BLaER1 treated with 17β-estradiol and CSF1 and Interleukin-3, amounts not matched to agents 10 nM and 100 nM (cell line): ENCODE data around the gene WDR27.

Experiments
- H3K27ac ChIP-seq, 11 experiments: shearing (Covaris generic); formaldehyde crosslinking; 2 replicates each; pipeline ENCODE4 v1.8.1; 2022
- H3K27me3 ChIP-seq, 11 experiments: shearing (Covaris generic); formaldehyde crosslinking; 2 replicates each; pipeline ENCODE4 v1.8.1; 2022
- H3K36me3 ChIP-seq, 11 experiments: shearing (Covaris generic); formaldehyde crosslinking; 2 replicates each; pipeline ENCODE4 v1.8.1; 2022
- H3K4me1 ChIP-seq, 10 experiments: shearing (Covaris generic); formaldehyde crosslinking; 2 replicates each; pipeline ENCODE4 v1.8.1; 2022
- H3K4me2 ChIP-seq, 11 experiments: shearing (Covaris generic); formaldehyde crosslinking; 2 replicates each; pipeline ENCODE4 v1.8.1; 2022
- H3K4me3 ChIP-seq, 10 experiments: shearing (Covaris generic); formaldehyde crosslinking; 2 replicates each; pipeline ENCODE4 v1.8.1; 2022
- H3K9ac ChIP-seq, 11 experiments: shearing (Covaris generic); formaldehyde crosslinking; 2 replicates each; pipeline ENCODE4 v1.8.1; 2022
- H3K9me3 ChIP-seq, 11 experiments: shearing (Covaris generic); formaldehyde crosslinking; replicated peaks in 1 of 11; 2 replicates each; pipeline ENCODE4 v1.8.1; 2022
- H4K20me1 ChIP-seq, 11 experiments: shearing (Covaris generic); formaldehyde crosslinking; 2 replicates each; pipeline ENCODE4 v1.8.1; 2022
- Cebpa-rat ChIP-seq, 11 experiments: shearing (Covaris generic); IDR thresholded peaks; 2 replicates each; pipeline ENCODE4 v1.8.1; 2022

Gene WDR27

DNA sequence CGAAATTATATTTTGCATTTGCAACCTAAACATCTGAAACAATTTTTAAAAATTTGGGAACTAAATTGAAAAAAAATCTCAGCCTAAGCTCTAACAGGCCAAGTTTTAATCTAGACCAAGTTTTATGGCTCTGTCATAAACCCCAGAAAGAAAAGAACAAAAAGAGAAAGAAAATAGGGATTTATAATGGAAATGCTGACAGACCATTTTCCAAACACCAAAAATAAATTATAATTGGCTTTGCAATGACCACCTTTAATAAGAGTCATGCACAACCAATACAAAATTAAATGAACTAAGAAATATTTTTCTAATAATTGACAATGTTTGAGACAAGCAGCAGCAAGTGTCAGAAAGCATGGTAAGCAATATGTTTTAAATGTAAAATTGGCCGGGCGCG, 72.6 kb downstream of the WDR27 start:
- TF ChIP-seq Cebpa-rat (IDR thresholded peaks at IDR 0.05) = no peak
- H3K9me3 ChIP-seq = no peaks in the 10 kb centered on the region
- H3K4me1 ChIP-seq = no peaks in the 10 kb centered on the region
- H3K27ac ChIP-seq = no peak overlapping the region
- H3K36me3 ChIP-seq = peaks cover 22 to 46% (median 26%) of the 10 kb centered on the region in 11 experiments; a peak in 17 of 22 replicates
- no peaks in the 10 kb centered on the region for H3K27me3 ChIP-seq
- no peak overlapping the region for H3K4me2 ChIP-seq
- H4K20me1 ChIP-seq = no peaks in the 10 kb centered on the region
- no peak overlapping the region for H3K4me3 ChIP-seq
- H3K9ac ChIP-seq = no peak overlapping the region

DNA sequence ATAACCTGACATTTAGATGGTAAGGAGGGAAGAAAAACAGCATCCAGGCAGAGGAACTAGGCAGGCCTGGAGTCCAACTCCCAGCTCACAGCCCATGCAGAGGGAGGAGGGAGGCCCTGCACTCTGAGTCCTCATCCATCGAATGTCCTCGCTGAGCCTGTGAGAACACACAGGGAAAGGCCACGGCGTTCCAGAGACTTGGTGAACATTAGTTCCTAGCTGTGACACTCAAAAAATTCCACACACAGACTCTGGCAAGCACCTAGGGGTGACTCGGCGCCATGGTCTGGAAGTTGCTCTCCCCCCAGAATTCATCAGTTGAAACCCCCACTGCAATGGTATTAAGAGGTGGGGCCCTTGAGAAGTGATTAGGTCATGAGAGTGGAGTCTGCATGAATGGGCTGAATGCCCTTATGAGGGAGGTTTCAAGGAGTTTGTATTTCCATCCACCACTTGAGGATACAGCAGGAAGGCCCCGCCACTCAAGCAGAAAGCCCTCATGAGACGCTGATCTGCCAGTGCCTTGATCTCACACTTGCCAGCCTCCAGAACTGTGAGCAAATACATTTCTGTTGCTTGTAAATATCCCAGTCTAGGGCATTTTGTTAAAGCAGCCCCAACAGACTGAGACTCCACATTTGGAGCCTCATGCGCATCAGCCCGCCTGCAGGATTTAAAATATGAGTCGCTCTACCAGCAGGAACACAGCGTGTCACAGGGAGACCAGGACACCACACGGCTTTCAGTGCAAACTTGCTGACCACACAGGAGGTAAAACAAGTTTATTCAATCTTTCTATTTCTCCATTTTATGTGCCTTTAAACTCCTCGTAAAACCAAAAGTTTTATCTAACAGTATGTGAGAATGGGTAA, 73.9 kb downstream of the WDR27 start:
- Histone ChIP-seq H3K9ac (no peak overlapping the region), H3K9me3 (no peaks in the 10 kb centered on the region), H3K4me1 (no peaks in the 10 kb centered on the region), H3K27me3 (no peaks in the 10 kb centered on the region), H3K27ac (no peak overlapping the region), H4K20me1 (no peaks in the 10 kb centered on the region), H3K4me3 (no peak overlapping the region), H3K36me3 (peaks cover 12 to 41% (median 20%) of the 10 kb centered on the region in 11 experiments; a peak in 12 of 22 replicates), H3K4me2 (no peak overlapping the region)
- no peak for TF ChIP-seq Cebpa-rat (IDR thresholded peaks at IDR 0.05)

DNA sequence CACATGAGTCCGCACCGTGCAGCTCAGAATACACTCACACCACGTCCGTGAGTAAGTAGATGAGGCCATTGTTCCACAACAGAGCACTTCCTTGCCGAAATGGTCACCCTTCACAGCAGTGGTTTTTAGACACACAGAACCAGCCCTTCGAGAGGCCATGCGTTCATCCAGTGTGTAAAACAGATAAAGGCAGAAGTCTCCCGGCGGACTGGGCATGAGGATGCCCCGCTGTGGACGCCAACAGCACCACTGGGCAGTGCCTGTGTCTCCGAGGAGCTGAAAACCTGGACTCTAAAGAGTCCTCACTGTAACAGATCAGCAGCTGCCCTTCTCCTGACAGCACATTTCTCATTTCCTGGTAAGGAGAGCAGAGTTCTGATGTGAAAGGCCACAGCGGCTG, 75.2 kb downstream of the WDR27 start:
- Histone ChIP-seq H3K27ac (no peak overlapping the region), H3K4me3 (no peak overlapping the region), H3K9me3 (no peaks in the 10 kb centered on the region), H3K27me3 (no peaks in the 10 kb centered on the region), H3K4me2 (no peak overlapping the region), H3K36me3 (peaks cover 7 to 37% (median 17%) of the 10 kb centered on the region in 11 experiments; a peak in 8 of 22 replicates), H3K9ac (no peak overlapping the region), H4K20me1 (no peaks in the 10 kb centered on the region), H3K4me1 (no peaks in the 10 kb centered on the region)
- TF ChIP-seq Cebpa-rat (IDR thresholded peaks at IDR 0.05) = no peak

DNA sequence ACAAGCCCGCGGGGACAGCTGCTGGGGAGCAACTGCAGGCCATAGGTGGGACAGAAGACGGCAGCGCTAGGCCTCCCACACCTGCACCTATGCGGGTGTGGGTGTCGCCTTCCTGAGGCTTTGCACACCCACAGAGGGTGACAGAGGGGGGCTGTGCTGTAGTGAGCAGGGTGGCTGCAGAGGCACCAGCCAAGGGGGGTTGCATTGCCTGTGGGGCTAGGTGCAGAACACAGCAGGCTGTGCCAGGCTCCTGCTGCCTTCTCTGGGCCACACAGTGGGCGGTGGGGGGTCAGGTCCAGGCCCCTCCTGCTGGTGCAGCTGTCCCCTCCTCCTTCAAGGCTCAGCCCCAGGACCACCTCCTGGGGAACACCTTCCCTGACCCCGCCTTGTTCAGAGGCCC, 75.7 kb downstream of the WDR27 start:
- TF ChIP-seq Cebpa-rat (IDR thresholded peaks at IDR 0.05) = no peak
- H3K4me3 ChIP-seq = no peak overlapping the region
- H3K4me1 ChIP-seq = no peaks in the 10 kb centered on the region
- H3K9ac ChIP-seq = no peak overlapping the region
- H3K27ac ChIP-seq = no peak overlapping the region
- no peaks in the 10 kb centered on the region for H3K9me3 ChIP-seq
- H4K20me1 ChIP-seq = no peaks in the 10 kb centered on the region
- H3K4me2 ChIP-seq = no peak overlapping the region
- H3K27me3 ChIP-seq = no peaks in the 10 kb centered on the region
- peaks cover 7 to 32% (median 17%) of the 10 kb centered on the region in 11 experiments; a peak in 8 of 22 replicates for H3K36me3 ChIP-seq

DNA sequence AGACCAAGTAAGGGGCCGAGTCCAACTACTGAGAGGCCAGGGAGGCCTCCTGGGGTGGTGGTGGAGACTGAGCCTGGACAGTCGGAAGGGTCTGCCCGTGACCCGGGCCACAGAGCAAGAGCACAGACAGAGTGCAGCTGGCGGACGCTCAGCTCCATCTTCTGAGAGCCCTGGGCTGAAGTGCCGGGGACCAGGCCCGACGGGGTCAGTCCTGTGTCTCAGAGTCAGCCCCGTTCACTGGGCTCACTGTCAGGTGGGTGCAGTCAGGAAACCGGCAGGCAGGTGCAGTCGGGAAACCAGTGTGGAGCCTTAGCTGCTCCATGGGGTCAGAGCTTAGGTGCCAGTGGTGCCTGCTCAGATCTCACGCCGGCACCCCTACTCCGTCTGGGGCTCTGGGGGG, 76.5 kb downstream of the WDR27 start:
- H3K9ac ChIP-seq = no peak overlapping the region
- TF ChIP-seq Cebpa-rat (IDR thresholded peaks at IDR 0.05) = no peak
- no peak overlapping the region for H3K4me3 ChIP-seq
- no peak overlapping the region for H3K27ac ChIP-seq
- H3K4me2 ChIP-seq = no peak overlapping the region
- H3K27me3 ChIP-seq = no peaks in the 10 kb centered on the region
- peaks cover 7 to 31% (median 17%) of the 10 kb centered on the region in 11 experiments; a peak in 8 of 22 replicates for H3K36me3 ChIP-seq
- H4K20me1 ChIP-seq = no peaks in the 10 kb centered on the region
- H3K9me3 ChIP-seq = no peaks in the 10 kb centered on the region
- no peaks in the 10 kb centered on the region for H3K4me1 ChIP-seq

DNA sequence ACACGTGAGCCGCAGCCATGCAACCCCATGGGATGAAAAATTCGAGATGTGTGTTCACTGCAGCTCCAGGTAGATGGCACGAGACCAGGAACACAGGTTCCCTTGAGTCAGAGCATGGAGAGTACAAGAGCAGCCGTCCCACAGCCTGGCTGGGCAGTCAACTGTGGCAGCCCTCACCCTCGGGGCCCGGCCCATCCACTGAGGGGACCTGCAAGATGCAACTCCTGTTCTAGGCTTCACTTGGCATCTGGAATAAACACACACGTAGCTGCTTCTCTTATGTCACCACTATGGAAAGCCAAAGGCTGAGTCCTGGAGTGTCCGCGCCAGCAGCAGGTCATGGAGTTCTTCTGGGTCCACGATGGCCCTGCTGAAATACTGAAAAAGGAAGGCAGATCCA, 77.0 kb downstream of the WDR27 start:
- Histone ChIP-seq H3K9me3 (no peaks in the 10 kb centered on the region), H4K20me1 (no peaks in the 10 kb centered on the region), H3K4me2 (no peak overlapping the region), H3K27ac (no peak overlapping the region), H3K9ac (no peak overlapping the region), H3K36me3 (peaks cover 7 to 31% (median 17%) of the 10 kb centered on the region in 11 experiments; a peak in 8 of 22 replicates), H3K4me1 (no peaks in the 10 kb centered on the region), H3K27me3 (no peaks in the 10 kb centered on the region), H3K4me3 (no peak overlapping the region)
- no peak for TF ChIP-seq Cebpa-rat (IDR thresholded peaks at IDR 0.05)

DNA sequence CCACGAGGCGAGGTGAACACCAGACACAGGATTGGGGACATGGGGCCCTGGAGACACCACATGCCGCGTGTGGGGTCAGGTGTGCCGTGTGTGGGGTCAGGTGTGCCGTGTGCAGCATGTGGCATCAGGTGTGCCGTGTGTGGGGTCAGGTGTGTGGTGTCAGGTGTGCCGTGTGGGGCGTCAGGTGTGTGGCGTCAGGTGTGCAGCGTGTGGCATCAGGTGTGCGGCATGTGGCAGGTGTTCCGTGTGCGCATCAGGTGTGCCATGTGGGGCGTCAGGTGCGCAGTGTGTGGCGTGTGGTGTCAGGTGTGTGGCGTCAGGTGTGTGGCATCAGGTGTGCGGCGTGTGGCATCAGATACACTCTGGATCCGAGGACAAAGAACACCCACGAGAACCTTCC, 77.9 kb downstream of the WDR27 start:
- H3K4me2 ChIP-seq = no peak overlapping the region
- no peaks in the 10 kb centered on the region for H3K9me3 ChIP-seq
- no peaks in the 10 kb centered on the region for H4K20me1 ChIP-seq
- H3K27me3 ChIP-seq = no peaks in the 10 kb centered on the region
- no peak overlapping the region for H3K4me3 ChIP-seq
- H3K9ac ChIP-seq = no peak overlapping the region
- peaks cover 7 to 31% (median 17%) of the 10 kb centered on the region in 11 experiments; a peak in 8 of 22 replicates for H3K36me3 ChIP-seq
- TF ChIP-seq Cebpa-rat (IDR thresholded peaks at IDR 0.05) = no peak
- H3K27ac ChIP-seq = no peak overlapping the region
- H3K4me1 ChIP-seq = no peaks in the 10 kb centered on the region

DNA sequence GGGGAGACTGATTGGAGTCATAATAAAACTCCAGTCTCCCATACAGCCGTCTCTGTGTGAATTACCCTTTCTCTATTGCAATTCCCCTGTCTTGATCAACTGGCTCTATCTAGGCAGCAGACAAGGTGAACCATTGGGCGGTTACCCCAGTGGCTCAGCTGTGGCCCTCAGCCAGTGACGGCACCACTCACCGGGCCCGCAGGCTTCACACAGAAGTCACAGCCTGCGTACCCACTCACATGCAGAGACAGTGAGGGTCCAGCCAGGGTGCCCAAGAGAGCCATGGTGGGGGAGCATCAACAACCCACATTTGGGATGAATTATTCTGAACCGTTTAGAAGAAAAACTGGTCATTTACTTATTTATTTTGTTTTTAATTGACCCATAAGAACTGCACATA, 78.5 kb downstream of the WDR27 start:
- no peak for TF ChIP-seq Cebpa-rat (IDR thresholded peaks at IDR 0.05)
- Histone ChIP-seq H3K27ac (no peak overlapping the region), H3K4me2 (no peak overlapping the region), H3K4me1 (no peaks in the 10 kb centered on the region), H3K36me3 (peaks cover 7 to 31% (median 17%) of the 10 kb centered on the region in 11 experiments; a peak in 8 of 22 replicates), H3K4me3 (no peak overlapping the region), H4K20me1 (no peaks in the 10 kb centered on the region), H3K9ac (no peak overlapping the region), H3K9me3 (no peaks in the 10 kb centered on the region), H3K27me3 (no peaks in the 10 kb centered on the region)

DNA sequence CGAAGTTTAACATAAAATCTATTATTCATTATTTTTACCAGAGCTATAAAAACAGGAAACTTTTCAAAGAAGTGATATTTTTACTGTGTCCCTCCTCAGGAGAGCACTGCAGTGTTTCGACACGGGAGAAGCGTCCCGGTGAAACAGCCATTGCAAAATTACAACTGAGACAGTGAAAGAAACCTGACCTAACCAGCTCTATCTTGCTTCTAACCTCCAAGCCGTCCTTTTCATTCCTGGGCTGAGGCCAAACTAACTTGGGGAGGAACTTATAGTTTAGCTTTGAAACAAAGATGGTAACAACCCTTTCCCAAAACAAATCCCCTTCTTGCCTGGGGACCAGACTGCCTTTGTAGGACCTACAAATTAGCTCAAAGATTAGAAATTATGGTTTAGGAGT, 79.2 kb downstream of the WDR27 start:
- no peak overlapping the region for H3K27ac ChIP-seq
- H3K4me1 ChIP-seq = no peaks in the 10 kb centered on the region
- H3K36me3 ChIP-seq = peaks cover 7 to 31% (median 17%) of the 10 kb centered on the region in 11 experiments; a peak in 8 of 22 replicates
- H3K27me3 ChIP-seq = no peaks in the 10 kb centered on the region
- no peak overlapping the region for H3K4me2 ChIP-seq
- no peaks in the 10 kb centered on the region for H3K9me3 ChIP-seq
- no peaks in the 10 kb centered on the region for H4K20me1 ChIP-seq
- no peak overlapping the region for H3K4me3 ChIP-seq
- no peak overlapping the region for H3K9ac ChIP-seq
- no peak for TF ChIP-seq Cebpa-rat (IDR thresholded peaks at IDR 0.05)

DNA sequence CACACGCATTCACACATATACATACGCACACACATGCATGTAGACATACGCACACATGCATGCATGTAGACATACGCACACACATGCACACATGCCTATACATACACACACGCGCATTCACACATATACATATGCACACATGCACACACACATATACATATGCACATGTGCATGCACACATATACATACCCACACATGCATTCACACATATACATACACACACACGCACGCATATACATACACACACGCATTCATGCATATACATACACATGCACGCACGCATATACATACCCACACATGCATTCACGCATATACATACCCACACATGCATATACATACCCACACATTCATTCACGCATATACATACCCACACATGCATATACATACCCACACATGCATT, 80.5 kb downstream of the WDR27 start:
- no peak for TF ChIP-seq Cebpa-rat (IDR thresholded peaks at IDR 0.05)
- Histone ChIP-seq H3K36me3 (peaks cover 2 to 25% (median 12%) of the 10 kb centered on the region in 11 experiments; a peak in 7 of 22 replicates), H3K27ac (no peak overlapping the region), H3K9ac (no peak overlapping the region), H3K9me3 (peaks cover 0 to 9% (median 3%) of the 10 kb centered on the region in 11 experiments; a peak in 13 of 22 replicates), H3K4me2 (no peak overlapping the region), H3K4me3 (no peak overlapping the region), H3K4me1 (no peaks in the 10 kb centered on the region), H4K20me1 (no peaks in the 10 kb centered on the region), H3K27me3 (no peaks in the 10 kb centered on the region)
